Thymus (tissue), 11 donors: ENCODE measurements around the gene PAGE4. TPM values are rescaled to one million over a fixed set of nuclear protein-coding genes. Genes with fewer than 3 reads are reported as not detected.

Experiments used
- DNase-seq, 9 donors: peaks; one replicate each; pipeline ENCODE4 v3.0.0-alpha.2; 2013; ENCODE audit warnings: low spot score in 9 of 9, low read depth in 6 of 9, missing footprints in 1 of 9
- H3K27ac ChIP-seq, 2 donors: one replicate each; pipeline ENCODE4 v1.5.1; 2013; ENCODE audit warnings: control low read depth in 1 of 2, low read depth in 1 of 2, low read length in 1 of 2, mild to moderate bottlenecking in 1 of 2, moderate library complexity in 1 of 2
- H3K27me3 ChIP-seq, 2 donors: one replicate each; pipeline ENCODE4 v1.5.1; 2013; ENCODE audit warnings: low read length in 1 of 2; ENCODE audit not compliant: control insufficient read depth in 2 of 2, insufficient read depth in 1 of 2
- H3K36me3 ChIP-seq, 2 donors: one replicate each; pipeline ENCODE4 v1.5.1; 2013; ENCODE audit warnings: low read length in 1 of 2, mild to moderate bottlenecking in 1 of 2, moderate library complexity in 1 of 2; ENCODE audit not compliant: control insufficient read depth in 2 of 2, insufficient read depth in 2 of 2
- H3K4me1 ChIP-seq, 2 donors: one replicate each; pipeline ENCODE4 v1.5.1; 2013; ENCODE audit warnings: low read length in 2 of 2; ENCODE audit not compliant: control insufficient read depth in 2 of 2, insufficient read depth in 2 of 2
- H3K4me3 ChIP-seq, 2 donors: one replicate each; pipeline ENCODE4 v1.5.1; 2013; ENCODE audit warnings: low read length in 2 of 2, control low read depth in 1 of 2, mild to moderate bottlenecking in 1 of 2
- H3K9me3 ChIP-seq, 2 donors: one replicate each; pipeline ENCODE4 v1.5.1; 2013; ENCODE audit warnings: low read length in 1 of 2, mild to moderate bottlenecking in 1 of 2; ENCODE audit not compliant: control insufficient read depth in 2 of 2, insufficient read depth in 1 of 2
- WGBS: extraction: QIAGEN DNeasy Blood & Tissue Kit; methylation state at CpG from one replicate; pipeline ENCODE4 v1.1.7; 2013; 5-methylcytosine and 5-hydroxymethylcytosine counted together
- polyA plus RNA-seq: library from polyadenylated mRNA; stranded (reverse); fragments of 200-250 nt; gene quantifications from one replicate; pipeline ENCODE4 v1.2.3, GENCODE V29; 2013
- total RNA-seq: library from RNA; stranded (reverse); fragments of 120-200 nt; gene quantifications from one replicate; pipeline ENCODE4 v1.2.4, GENCODE V29; 2013
- donor health status: healthy.

PAGE4 gene
- total and polyA plus RNA-seq, 2 donors = 0.80 to 1.2 TPM

DNA sequence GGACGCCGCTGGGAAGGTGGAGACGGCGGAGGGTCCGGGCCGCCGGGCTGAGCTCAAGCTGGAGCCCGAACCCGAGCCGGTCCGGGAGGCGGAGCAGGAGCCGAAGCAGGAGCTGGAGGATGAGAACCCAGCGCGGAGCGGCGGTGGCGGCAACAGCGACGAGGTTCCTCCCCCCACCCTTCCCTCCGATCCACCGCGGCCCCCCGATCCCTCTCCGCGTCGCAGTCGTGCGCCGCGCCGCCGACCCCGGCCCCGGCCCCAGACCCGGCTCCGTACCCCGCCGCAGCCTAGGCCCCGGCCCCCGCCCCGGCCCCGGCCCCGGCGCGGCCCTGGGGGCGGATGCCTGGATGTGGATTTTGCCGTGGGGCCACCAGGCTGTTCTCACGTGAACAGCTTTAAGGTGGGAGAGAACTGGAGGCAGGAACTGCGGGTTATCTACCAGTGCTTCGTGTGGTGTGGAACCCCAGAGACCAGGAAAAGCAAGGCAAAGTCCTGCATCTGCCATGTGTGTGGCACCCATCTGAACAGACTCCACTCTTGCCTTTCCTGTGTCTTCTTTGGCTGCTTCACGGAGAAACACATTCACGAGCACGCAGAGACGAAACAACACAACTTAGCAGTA lies 50.7 kb downstream of the PAGE4 start:
- H3K4me3 ChIP-seq = peak overlapping the region; percentile 52 to 63
- H3K27ac ChIP-seq = peak overlapping the region in 1 of 2 donors; percentile 74
- H3K4me1 ChIP-seq = peaks cover 4 to 8% of the 10 kb centered on the region in 2 donors
- no peaks in the 10 kb centered on the region for H3K36me3 ChIP-seq
- no peaks in the 10 kb centered on the region for H3K27me3 ChIP-seq
- DNase-seq = peak in 2 of 9 donors; percentile 3 to 21
- H3K9me3 ChIP-seq = no peaks in the 10 kb centered on the region
- WGBS = 2% methylated on average over 55 of the region's 55 CpGs

DNA sequence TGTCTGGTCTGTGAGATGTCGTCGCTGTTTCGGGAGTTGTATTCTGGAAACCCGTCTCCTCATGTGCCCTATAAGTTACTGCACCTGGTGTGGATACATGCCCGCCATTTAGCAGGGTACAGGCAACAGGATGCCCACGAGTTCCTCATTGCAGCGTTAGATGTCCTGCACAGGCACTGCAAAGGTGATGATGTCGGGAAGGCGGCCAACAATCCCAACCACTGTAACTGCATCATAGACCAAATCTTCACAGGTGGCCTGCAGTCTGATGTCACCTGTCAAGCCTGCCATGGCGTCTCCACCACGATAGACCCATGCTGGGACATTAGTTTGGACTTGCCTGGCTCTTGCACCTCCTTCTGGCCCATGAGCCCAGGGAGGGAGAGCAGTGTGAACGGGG lies 51.6 kb downstream of the PAGE4 start:
- no peaks in the 10 kb centered on the region for H3K27me3 ChIP-seq
- H3K36me3 ChIP-seq = no peaks in the 10 kb centered on the region
- no peak for DNase-seq
- H3K4me3 ChIP-seq = no peak overlapping the region
- H3K4me1 ChIP-seq = peaks cover 4 to 8% of the 10 kb centered on the region in 2 donors
- 92% methylated on average over 12 of the region's 12 CpGs for WGBS
- no peak overlapping the region for H3K27ac ChIP-seq
- no peaks in the 10 kb centered on the region for H3K9me3 ChIP-seq

Other genes with a start within 250 kb of the PAGE4 start
- gene GAGE12H, start 249.4 kb upstream of the PAGE4 start, total RNA-seq = not detected
- not detected for gene GAGE12H, start 249.4 kb upstream of the PAGE4 start, polyA plus RNA-seq
- gene GAGE2A, start 239.8 kb upstream of the PAGE4 start, total RNA-seq = not detected
- 0.14 TPM for gene GAGE2A, start 239.8 kb upstream of the PAGE4 start, polyA plus RNA-seq
- gene GAGE1, start 230.3 kb upstream of the PAGE4 start, total RNA-seq = not detected
- gene GAGE1, start 230.3 kb upstream of the PAGE4 start, polyA plus RNA-seq = not detected
- gene PAGE1, start 133.3 kb upstream of the PAGE4 start, total RNA-seq = not detected
- not detected for gene PAGE1, start 133.3 kb upstream of the PAGE4 start, polyA plus RNA-seq
- 2.5 TPM for gene USP27X, start 50.2 kb downstream of the PAGE4 start, total RNA-seq
- gene USP27X, start 50.2 kb downstream of the PAGE4 start, polyA plus RNA-seq = 2.9 TPM
- gene CLCN5, start 93.3 kb downstream of the PAGE4 start, total RNA-seq = 2.6 TPM
- 1.6 TPM for gene CLCN5, start 93.3 kb downstream of the PAGE4 start, polyA plus RNA-seq